ENCODE results near the gene ASGR2. TPM values are rescaled to one million over a fixed set of nuclear protein-coding genes. Genes with fewer than 3 reads are reported as not detected.

The ASGR2 gene
- total and polyA plus RNA-seq, 12 donors = 0.14 to 1.4 (median 0.61) TPM; not detected in 4

DNA sequence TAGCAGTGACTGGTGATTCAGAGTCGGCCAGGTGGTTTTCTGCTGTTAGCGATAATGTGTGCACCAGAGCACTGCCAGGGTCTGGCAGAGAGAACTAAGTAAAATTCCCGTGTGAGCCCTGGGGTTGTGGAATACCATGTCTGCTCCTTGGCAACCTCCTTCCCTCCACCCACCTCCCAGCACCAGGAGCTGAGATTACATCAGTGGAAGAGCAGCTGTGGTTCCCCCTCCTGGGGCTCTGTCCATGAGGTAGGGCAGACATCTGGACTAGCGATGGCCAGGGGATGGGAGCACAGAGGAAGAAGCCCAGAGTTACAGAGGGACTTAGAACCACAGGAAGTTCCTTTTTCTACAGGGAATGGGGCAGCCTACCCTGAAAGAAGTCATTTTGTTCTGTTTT lies 50.4 kb downstream of the ASGR2 start:
- TF ChIP-seq, protein P1, sequence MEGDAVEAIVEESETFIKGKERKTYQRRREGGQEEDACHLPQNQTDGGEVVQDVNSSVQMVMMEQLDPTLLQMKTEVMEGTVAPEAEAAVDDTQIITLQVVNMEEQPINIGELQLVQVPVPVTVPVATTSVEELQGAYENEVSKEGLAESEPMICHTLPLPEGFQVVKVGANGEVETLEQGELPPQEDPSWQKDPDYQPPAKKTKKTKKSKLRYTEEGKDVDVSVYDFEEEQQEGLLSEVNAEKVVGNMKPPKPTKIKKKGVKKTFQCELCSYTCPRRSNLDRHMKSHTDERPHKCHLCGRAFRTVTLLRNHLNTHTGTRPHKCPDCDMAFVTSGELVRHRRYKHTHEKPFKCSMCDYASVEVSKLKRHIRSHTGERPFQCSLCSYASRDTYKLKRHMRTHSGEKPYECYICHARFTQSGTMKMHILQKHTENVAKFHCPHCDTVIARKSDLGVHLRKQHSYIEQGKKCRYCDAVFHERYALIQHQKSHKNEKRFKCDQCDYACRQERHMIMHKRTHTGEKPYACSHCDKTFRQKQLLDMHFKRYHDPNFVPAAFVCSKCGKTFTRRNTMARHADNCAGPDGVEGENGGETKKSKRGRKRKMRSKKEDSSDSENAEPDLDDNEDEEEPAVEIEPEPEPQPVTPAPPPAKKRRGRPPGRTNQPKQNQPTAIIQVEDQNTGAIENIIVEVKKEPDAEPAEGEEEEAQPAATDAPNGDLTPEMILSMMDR (IDR thresholded peaks at IDR 0.05) = no peak
- no peak for TF ChIP-seq POLR2A (IDR thresholded peaks at IDR 0.05)
- DNase-seq = no peak
- Histone ChIP-seq H3K4me3 (no peak overlapping the region), H3K4me1 (replicated peaks in 1 of 2) (no peaks in the 10 kb centered on the region), H3K36me3 (replicated peaks in 1 of 2) (no peaks in the 10 kb centered on the region), H3K9me3 (replicated peaks in 1 of 3) (peaks cover 0 to 4% (median 0%) of the 10 kb centered on the region in 3 donors), H3K27me3 (no peaks in the 10 kb centered on the region), H3K27ac (no peak overlapping the region)
- 66 to 74% (median 70%) methylated on average over 3 to 4 of the region's 4 CpGs for WGBS, 4 donors
- intact Hi-C loops (cut with DNase I) = no loop called here

DNA sequence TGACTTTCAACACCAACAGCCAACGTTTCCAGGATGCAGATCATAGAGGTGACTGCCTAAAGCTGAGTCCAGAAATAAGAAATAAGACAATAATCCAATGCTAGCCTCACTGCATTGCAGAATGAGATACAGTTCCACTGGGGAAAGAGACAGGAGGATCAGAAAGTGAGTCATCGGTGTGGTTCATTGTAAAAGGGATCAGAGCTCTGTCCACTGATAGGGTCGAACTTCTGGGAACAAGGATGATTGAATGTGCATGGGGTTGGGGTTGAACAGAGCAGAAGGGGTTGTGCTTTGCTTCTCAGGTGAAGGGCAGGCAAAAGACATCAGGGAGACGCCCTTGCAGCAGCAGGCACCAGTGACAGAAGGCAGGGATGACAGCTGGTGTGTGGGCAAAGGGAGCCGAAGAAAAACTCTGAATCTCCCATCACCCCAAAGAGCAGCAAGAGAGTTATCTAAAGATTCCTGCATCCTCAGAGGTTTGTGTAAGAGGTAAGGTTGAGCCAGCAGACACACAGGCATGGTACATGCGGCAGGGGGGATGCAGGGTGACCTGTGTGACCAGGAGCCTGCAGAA lies 51.0 kb downstream of the ASGR2 start:
- no peak for TF ChIP-seq POLR2A (IDR thresholded peaks at IDR 0.05)
- TF ChIP-seq, protein P1 (IDR thresholded peaks at IDR 0.05) = no peak
- intact Hi-C loops (cut with DNase I) = no loop called here

DNA sequence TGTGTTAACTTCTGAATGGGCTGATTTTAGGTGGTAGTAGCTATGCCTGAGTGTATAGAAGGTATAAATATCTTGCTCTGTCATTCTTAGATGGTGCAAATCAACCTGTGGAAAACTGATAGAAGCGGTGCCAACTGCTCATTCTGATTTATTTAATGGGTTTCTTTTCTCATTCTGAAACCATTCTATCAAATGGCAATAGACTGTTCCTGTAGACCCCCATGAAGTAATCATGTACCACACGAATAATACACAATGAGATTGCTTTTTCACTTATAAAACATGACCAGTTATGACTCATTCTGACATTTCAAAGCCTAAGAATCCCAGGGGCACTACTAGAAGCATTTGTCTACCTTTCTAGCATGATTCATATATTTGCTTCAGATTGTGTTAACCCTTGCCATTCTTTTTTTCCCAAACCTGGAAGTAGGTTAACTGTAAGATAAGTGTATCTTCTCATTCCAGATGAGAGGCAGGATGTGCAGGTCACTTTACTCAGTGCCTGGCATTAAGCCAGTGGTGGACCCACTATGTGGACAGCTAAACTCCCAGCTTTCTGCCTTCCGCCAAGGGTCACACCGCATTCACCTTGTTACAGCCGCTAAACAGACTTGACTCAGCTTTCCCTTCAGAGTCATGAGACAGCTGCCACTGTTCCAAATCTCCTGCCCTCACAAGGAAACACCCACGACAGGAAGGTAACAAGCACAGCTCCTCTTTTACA lies 54.3 kb downstream of the ASGR2 start:
- intact Hi-C loops (cut with DNase I) = no loop called here
- Histone ChIP-seq H3K4me1 (replicated peaks in 1 of 2) (no peaks in the 10 kb centered on the region), H3K36me3 (replicated peaks in 1 of 2) (no peaks in the 10 kb centered on the region), H3K27ac (peak overlapping the region in 1 of 5 donors; percentile 51), H3K4me3 (no peak overlapping the region), H3K9me3 (replicated peaks in 1 of 3) (no peaks in the 10 kb centered on the region), H3K27me3 (no peaks in the 10 kb centered on the region)
- DNase-seq = peak in 2 of 7 donors; percentile 35 to 49
- TF ChIP-seq, protein P1 (IDR thresholded peaks at IDR 0.05) = no peak
- TF ChIP-seq POLR2A (IDR thresholded peaks at IDR 0.05) = no peak
- WGBS, 4 donors = 22 to 29% (median 25%) methylated on average over 6 of the region's 6 CpGs

More for the DNA sequence above, 51.0 kb downstream of the ASGR2 start:
- H3K36me3 ChIP-seq (replicated peaks in 1 of 2) = no peaks in the 10 kb centered on the region
- no peak for DNase-seq
- 57 to 72% (median 63%) methylated on average over 6 of the region's 6 CpGs for WGBS, 4 donors
- no peak overlapping the region for H3K27ac ChIP-seq
- H3K4me3 ChIP-seq = no peak overlapping the region
- no peaks in the 10 kb centered on the region for H3K27me3 ChIP-seq
- no peaks in the 10 kb centered on the region for H3K4me1 ChIP-seq (replicated peaks in 1 of 2)
- peaks cover 0 to 4% (median 0%) of the 10 kb centered on the region in 3 donors for H3K9me3 ChIP-seq (replicated peaks in 1 of 3)

DNA sequence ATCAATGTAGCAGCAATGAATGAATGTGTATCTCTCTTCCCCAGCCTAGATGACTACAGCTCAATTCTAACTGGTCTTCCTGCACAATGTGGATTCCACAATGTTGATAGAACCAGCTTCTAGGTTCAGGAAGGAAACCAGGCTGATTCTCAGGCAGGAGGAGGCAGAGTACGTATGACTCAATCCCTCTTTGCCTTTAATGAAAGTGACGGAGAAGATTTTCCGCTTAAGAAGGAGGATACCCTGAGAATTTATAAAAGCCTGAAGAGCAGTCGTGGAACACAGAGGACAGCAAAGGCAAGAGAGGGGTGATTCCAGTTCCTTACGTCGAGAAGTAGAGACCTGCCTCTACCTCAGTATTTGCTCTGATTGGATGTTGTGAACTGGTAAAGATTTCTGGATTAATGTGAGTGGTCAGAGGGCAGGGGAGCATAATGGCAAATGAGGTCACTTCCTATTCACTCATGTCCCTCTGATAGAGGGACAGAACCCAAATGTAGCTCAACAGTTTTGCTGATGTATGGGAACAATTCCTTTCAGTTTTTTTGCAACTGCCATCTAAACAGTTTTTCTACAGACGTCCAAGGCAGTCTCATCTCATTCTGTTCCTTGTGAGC lies 55.7 kb downstream of the ASGR2 start:
- Histone ChIP-seq H3K9me3 (replicated peaks in 1 of 3) (no peaks in the 10 kb centered on the region), H3K36me3 (replicated peaks in 1 of 2) (no peaks in the 10 kb centered on the region), H3K4me3 (no peak overlapping the region), H3K4me1 (replicated peaks in 1 of 2) (no peaks in the 10 kb centered on the region), H3K27me3 (no peaks in the 10 kb centered on the region), H3K27ac (no peak overlapping the region)
- WGBS, 4 donors = 68 to 77% (median 73%) methylated on average over 7 of the region's 7 CpGs
- intact Hi-C loops (cut with DNase I) = loop anchor here in 1 of 2 donors (10.0 kb wide), 1 partner anchor 236 kb away; the partner anchor contains the start of gene YBX2
- TF ChIP-seq, protein P1 (IDR thresholded peaks at IDR 0.05) = no peak
- no peak for TF ChIP-seq POLR2A (IDR thresholded peaks at IDR 0.05)
- DNase-seq = no peak

Measured in adrenal gland (tissue), 12 donors.